Panc1 (cell line): ENCODE results near the gene GRIK3. TPM values are rescaled to one million over a fixed set of nuclear protein-coding genes. Genes with fewer than 3 reads are reported as not detected.

Source experiments
- ATAC-seq: fragments of 200-7000 bp; cut with Tn5 transposase; 2 replicates; pipeline ENCODE4 v1.9.1; 2020; ENCODE audit warnings: mild to moderate bottlenecking, moderate library complexity
- BruUV-seq: library from RNA; stranded (reverse); fragments of 400-500 nt; replicated peaks from 2 replicates; lab custom pipeline; 2021; lab: Mats Ljungman, UMichigan
- CTCF ChIA-PET: fragments of 300-600 bp; sonication (Branson Sonifier 250); formaldehyde crosslinking; loops from one replicate; lab custom pipeline; 2022; ENCODE audit warnings: antibody characterized with exemption; lab: Charles Lee
- POLR2A ChIA-PET: fragments of 300-600 bp; sonication (Branson Sonifier 250); formaldehyde crosslinking; loops from one replicate; lab custom pipeline; 2022; ENCODE audit warnings: antibody characterized with exemption; lab: Charles Lee
- DNase-seq: peaks from one replicate; pipeline ENCODE4 v3.0.0-alpha.2; 2010; ENCODE audit warnings: low read depth, low spot score
- H3K27ac ChIP-seq: 2 replicates; pipeline ENCODE4 v1.5.1; 2011; ENCODE audit warnings: mild to moderate bottlenecking, low read length, inconsistent platforms
- H3K27me3 ChIP-seq: fragments of 200-500 bp; sonication (Bioruptor generic); 2 replicates; pipeline ENCODE4 v1.6.0; 2014; ENCODE audit warnings: low read length, inconsistent platforms; ENCODE audit not compliant: control insufficient read depth, insufficient read depth
- H3K36me3 ChIP-seq: fragments of 200-500 bp; sonication (Bioruptor generic); 2 replicates; pipeline ENCODE4 v1.5.1; 2014; ENCODE audit warnings: inconsistent platforms, mild to moderate bottlenecking, low read length, moderate library complexity; ENCODE audit not compliant: control insufficient read depth, insufficient read depth
- H3K4me1 ChIP-seq: 2 replicates; pipeline ENCODE4 v1.5.1; 2011; ENCODE audit warnings: inconsistent platforms, mild to moderate bottlenecking, low read length, moderate library complexity; ENCODE audit not compliant: control insufficient read depth, insufficient read depth
- H3K4me3 ChIP-seq, 2 experiments: 2 replicates each; pipeline ENCODE4 v1.5.1; 2011 to 2012; ENCODE audit warnings: low read depth in 2 of 2, low read length in 2 of 2, mild to moderate bottlenecking in 2 of 2, inconsistent platforms in 1 of 2, moderate library complexity in 1 of 2
- H3K9me3 ChIP-seq: fragments of 200-500 bp; sonication (Bioruptor generic); 2 replicates; pipeline ENCODE4 v1.5.1; 2014; ENCODE audit warnings: low read depth, mild to moderate bottlenecking, inconsistent platforms, low read length, moderate library complexity; ENCODE audit not compliant: control insufficient read depth, insufficient read depth
- CTCF ChIP-seq: fragments of 450-650 bp; IDR thresholded peaks from 2 replicates; pipeline ENCODE4 v1.5.1; 2017; ENCODE audit warnings: mild to moderate bottlenecking
- POLR2AphosphoS5 ChIP-seq: IDR thresholded peaks from 2 replicates; pipeline ENCODE4 v1.6.1; 2012; ENCODE audit warnings: mild to moderate bottlenecking, low read depth, low read length, moderate library complexity
- REST ChIP-seq, 2 experiments: IDR thresholded peaks; 2 replicates each; pipeline ENCODE4 v1.6.1; 2011 to 2012; ENCODE audit warnings: low read depth in 2 of 2, control low read depth in 1 of 2, low read length in 1 of 2, mild to moderate bottlenecking in 1 of 2, moderate library complexity in 1 of 2; ENCODE audit not compliant: insufficient read depth in 1 of 2
- SIN3A ChIP-seq: IDR thresholded peaks from 2 replicates; pipeline ENCODE4 v1.6.1; 2012; ENCODE audit warnings: low read depth, mild to moderate bottlenecking, low read length, moderate library complexity, borderline replicate concordance; ENCODE audit not compliant: insufficient read depth
- TCF7L2 ChIP-seq: IDR thresholded peaks from 2 replicates; pipeline ENCODE4 v1.6.1; 2011; ENCODE audit warnings: mild to moderate bottlenecking, low read depth, low read length, inconsistent platforms
- in situ Hi-C: cut with HindIII; loops from 2 replicates; pipeline ENCODE4 v1.10.0; 2016; ENCODE audit warnings: low sequenced_read_pairs, low pct_unique_long_range_greater_than_20kb
- intact Hi-C: fragments of 100-400 bp; cut with micrococcal nuclease; formaldehyde crosslinking; loops from one replicate; pipeline ENCODE4 v1.10.0; 2022; ENCODE audit not compliant: unreplicated experiment
- total RNA-seq: library from RNA; stranded (reverse); gene quantifications from one replicate; pipeline ENCODE4 v1.2.1, GENCODE V29; 2021; ENCODE audit not compliant: unreplicated experiment

The GRIK3 gene
- total RNA-seq, 1 experiment from 2014 or later, result not detected

GRCh38 chr1:37031429-37031828, 2.9 kb downstream of the GRIK3 start:
- Histone ChIP-seq H3K36me3 (no peaks in the 10 kb centered on the region), H3K9me3 (no peaks in the 10 kb centered on the region), H3K4me1 (no peaks in the 10 kb centered on the region), H3K27me3 (peaks cover 6% of the 10 kb centered on the region; the same call in 1 of the 2 replicates), H3K4me3 (no peak overlapping the region), H3K27ac (no peak overlapping the region)
- in situ Hi-C loops, result no loop called here
- no peak for TF ChIP-seq TCF7L2
- TF ChIP-seq CTCF, result no peak
- TF ChIP-seq REST (IDR thresholded peaks at IDR 0.05; ENCODE audit: insufficient read depth in 1 of 2, low read depth in 2 of 2, low read length in 1 of 2), result no peak
- no peak for TF ChIP-seq POLR2AphosphoS5
- TF ChIP-seq SIN3A, result no peak
- DNase-seq, result no peak
- ChIA-PET CTCF (no interaction called here), POLR2A (no interaction called here)
- ATAC-seq, result no peak
- BruUV-seq, result no TSS peak
- intact Hi-C loops, result no loop called here

GRCh38 chr1:37028981-37029617, 5.2 kb downstream of the GRIK3 start:
- H3K4me1 ChIP-seq, result no peaks in the 10 kb centered on the region
- H3K9me3 ChIP-seq, result no peaks in the 10 kb centered on the region
- no TSS peak for BruUV-seq
- no peak overlapping the region for H3K27ac ChIP-seq
- no peak; the same call in 1 of the 2 replicates for TF ChIP-seq CTCF
- intact Hi-C loops (loop anchor here (5.0 kb wide), 1 partner anchor 322 kb away; no protein-coding TSS in a partner anchor), in situ Hi-C loops (no loop called here)
- POLR2A ChIA-PET, result no interaction called here
- no peak overlapping the region for H3K4me3 ChIP-seq
- CTCF ChIA-PET, result no interaction called here
- ATAC-seq (no peak), DNase-seq (no peak)
- no peaks in the 10 kb centered on the region for H3K36me3 ChIP-seq
- peaks cover 8% of the 10 kb centered on the region; the same call in 1 of the 2 replicates for H3K27me3 ChIP-seq
